Body of pancreas (tissue), 4 donors: ENCODE measurements around the gene FKBP1B.

Experiments
- POLR2A ChIP-seq, 3 donors: fragments of 450-650 bp; IDR thresholded peaks; one replicate each; pipeline ENCODE4 v1.6.1; 2016; ENCODE audit warnings: antibody characterized with exemption in 3 of 3, mild to moderate bottlenecking in 2 of 3
- TF ChIP-seq, protein P1 (sequence below), 7 experiments: fragments of 450-650 bp in 4 of 7; fragments of 200-600 bp in 3 of 7; sonication (generic) in 3 of 7; IDR thresholded peaks; one replicate each; pipeline ENCODE4 v1.5.1; 2016 to 2019; ENCODE audit warnings: antibody characterized with exemption in 7 of 7

DNA sequence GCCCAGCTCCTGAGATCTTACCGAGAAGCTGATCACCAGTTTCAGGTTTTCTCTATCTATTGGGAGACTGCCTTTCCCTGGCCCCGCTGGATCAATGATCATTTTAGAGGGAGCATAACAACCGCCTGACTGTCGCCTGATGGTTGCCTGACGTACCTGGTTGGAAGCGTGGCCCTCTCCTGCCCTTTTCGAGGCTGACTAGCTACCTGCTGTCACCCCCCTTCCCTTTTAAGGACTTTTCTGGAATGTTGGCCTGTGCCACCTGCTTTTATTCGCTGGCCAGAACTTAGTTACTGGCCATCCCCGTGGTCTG is 40.2 kb upstream of the FKBP1B start:
- TF ChIP-seq, protein P1, sequence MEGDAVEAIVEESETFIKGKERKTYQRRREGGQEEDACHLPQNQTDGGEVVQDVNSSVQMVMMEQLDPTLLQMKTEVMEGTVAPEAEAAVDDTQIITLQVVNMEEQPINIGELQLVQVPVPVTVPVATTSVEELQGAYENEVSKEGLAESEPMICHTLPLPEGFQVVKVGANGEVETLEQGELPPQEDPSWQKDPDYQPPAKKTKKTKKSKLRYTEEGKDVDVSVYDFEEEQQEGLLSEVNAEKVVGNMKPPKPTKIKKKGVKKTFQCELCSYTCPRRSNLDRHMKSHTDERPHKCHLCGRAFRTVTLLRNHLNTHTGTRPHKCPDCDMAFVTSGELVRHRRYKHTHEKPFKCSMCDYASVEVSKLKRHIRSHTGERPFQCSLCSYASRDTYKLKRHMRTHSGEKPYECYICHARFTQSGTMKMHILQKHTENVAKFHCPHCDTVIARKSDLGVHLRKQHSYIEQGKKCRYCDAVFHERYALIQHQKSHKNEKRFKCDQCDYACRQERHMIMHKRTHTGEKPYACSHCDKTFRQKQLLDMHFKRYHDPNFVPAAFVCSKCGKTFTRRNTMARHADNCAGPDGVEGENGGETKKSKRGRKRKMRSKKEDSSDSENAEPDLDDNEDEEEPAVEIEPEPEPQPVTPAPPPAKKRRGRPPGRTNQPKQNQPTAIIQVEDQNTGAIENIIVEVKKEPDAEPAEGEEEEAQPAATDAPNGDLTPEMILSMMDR (IDR thresholded peaks at IDR 0.05): no peak
- TF ChIP-seq POLR2A (IDR thresholded peaks at IDR 0.05): no peak
